PC-9 (cell line): Measurements from ENCODE around the gene KBTBD6.

Experiments used
- EZH2 ChIP-seq: fragments of 200-600 bp; sonication (generic); IDR thresholded peaks from 2 replicates; pipeline ENCODE4 v1.8.0; 2017; ENCODE audit warnings: antibody characterized with exemption, low read depth
- TF ChIP-seq, protein P1 (sequence below): fragments of 200-600 bp; sonication (generic); conservative IDR thresholded peaks from 2 replicates; pipeline ENCODE4 v1.6.1; 2017; ENCODE audit warnings: mixed run types, antibody characterized with exemption, mild to moderate bottlenecking, moderate library complexity

GRCh38 chr13:41099986-41100385 lies 32.6 kb downstream of the KBTBD6 start:
- TF ChIP-seq, protein P1, sequence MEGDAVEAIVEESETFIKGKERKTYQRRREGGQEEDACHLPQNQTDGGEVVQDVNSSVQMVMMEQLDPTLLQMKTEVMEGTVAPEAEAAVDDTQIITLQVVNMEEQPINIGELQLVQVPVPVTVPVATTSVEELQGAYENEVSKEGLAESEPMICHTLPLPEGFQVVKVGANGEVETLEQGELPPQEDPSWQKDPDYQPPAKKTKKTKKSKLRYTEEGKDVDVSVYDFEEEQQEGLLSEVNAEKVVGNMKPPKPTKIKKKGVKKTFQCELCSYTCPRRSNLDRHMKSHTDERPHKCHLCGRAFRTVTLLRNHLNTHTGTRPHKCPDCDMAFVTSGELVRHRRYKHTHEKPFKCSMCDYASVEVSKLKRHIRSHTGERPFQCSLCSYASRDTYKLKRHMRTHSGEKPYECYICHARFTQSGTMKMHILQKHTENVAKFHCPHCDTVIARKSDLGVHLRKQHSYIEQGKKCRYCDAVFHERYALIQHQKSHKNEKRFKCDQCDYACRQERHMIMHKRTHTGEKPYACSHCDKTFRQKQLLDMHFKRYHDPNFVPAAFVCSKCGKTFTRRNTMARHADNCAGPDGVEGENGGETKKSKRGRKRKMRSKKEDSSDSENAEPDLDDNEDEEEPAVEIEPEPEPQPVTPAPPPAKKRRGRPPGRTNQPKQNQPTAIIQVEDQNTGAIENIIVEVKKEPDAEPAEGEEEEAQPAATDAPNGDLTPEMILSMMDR, result no peak
- TF ChIP-seq EZH2, result no peak
